HG02588 (cell line): ENCODE measurements around the gene CYP2A7.
"Not testable (repeated sequence)": the region's sequence is repeated elsewhere in the genome, so short reads cannot be mapped to it uniquely, and the experiment has no call there.

Source experiments
- ATAC-seq: cut with Tn5 transposase; IDR thresholded peaks from one replicate; pipeline ENCODE4 v1.9.1; 2021; ENCODE audit warnings: mild to moderate bottlenecking, moderate library complexity; ENCODE audit not compliant: unreplicated experiment

Gene CYP2A7

GRCh38 chr19:40882062-40882461 is at the start of gene CYP2A7:
TSS of gene CYP2A7 (minus strand) at chr19:40882231. CDS start at chr19:40882210, 21 bp downstream.
- ATAC-seq, result not testable (repeated sequence)

- not testable (repeated sequence) for ATAC-seq
Observed at GRCh38 chr19:40930799-40931198, 48.8 kb upstream of the CYP2A7 start.

GRCh38 chr19:40929942-40930341 is 47.9 kb upstream of the CYP2A7 start:
- not testable (repeated sequence) for ATAC-seq

GRCh38 chr19:40928850-40929249 is 46.8 kb upstream of the CYP2A7 start:
- no peak for ATAC-seq

- no peak for ATAC-seq
Observed at GRCh38 chr19:40927567-40927966, 45.5 kb upstream of the CYP2A7 start.

GRCh38 chr19:40926276-40926675 is 44.2 kb upstream of the CYP2A7 start:
- not testable (repeated sequence) for ATAC-seq

- ATAC-seq, result no peak
Observed at GRCh38 chr19:40923934-40924391, 41.9 kb upstream of the CYP2A7 start.

- ATAC-seq, result not testable (repeated sequence)
Observed at GRCh38 chr19:40922237-40923160, 40.5 kb upstream of the CYP2A7 start.

- no peak for ATAC-seq
Observed at GRCh38 chr19:40921005-40921897, 39.2 kb upstream of the CYP2A7 start.

GRCh38 chr19:40920300-40921004 is 38.4 kb upstream of the CYP2A7 start:
- ATAC-seq, result no peak

- ATAC-seq, result not testable (repeated sequence)
Observed at GRCh38 chr19:40919530-40920299, 37.7 kb upstream of the CYP2A7 start.

- not testable (repeated sequence) for ATAC-seq
Observed at GRCh38 chr19:40918303-40918702, 36.3 kb upstream of the CYP2A7 start.

- ATAC-seq, result no peak
Observed at GRCh38 chr19:40908976-40909375, 26.9 kb upstream of the CYP2A7 start.

GRCh38 chr19:40907968-40908735 is 26.1 kb upstream of the CYP2A7 start:
- ATAC-seq, result no peak

- no peak for ATAC-seq
Observed at GRCh38 chr19:40906512-40906911, 24.5 kb upstream of the CYP2A7 start.

- not testable (repeated sequence) for ATAC-seq
Observed at GRCh38 chr19:40904673-40905156, 22.7 kb upstream of the CYP2A7 start.

- not testable (repeated sequence) for ATAC-seq
Observed at GRCh38 chr19:40901975-40902750, 20.1 kb upstream of the CYP2A7 start.

- ATAC-seq, result not testable (repeated sequence)
Observed at GRCh38 chr19:40900521-40900920, 18.5 kb upstream of the CYP2A7 start.
